H9 (cell line): ENCODE data around the gene SLC9A9. TPM values are rescaled to one million over a fixed set of nuclear protein-coding genes. Genes with fewer than 3 reads are reported as not detected.

ENCODE experiments used
- DNase-seq: peaks from one replicate; pipeline ENCODE4 v3.0.0-alpha.2; 2017
- H2AFZ ChIP-seq: one replicate; pipeline ENCODE4 v1.6.1; 2013; ENCODE audit warnings: mild to moderate bottlenecking, low read length, control low read depth, moderate library complexity
- H2AK5ac ChIP-seq: 2 replicates; pipeline ENCODE4 v1.6.1; 2013; ENCODE audit warnings: low read length, control low read depth, mixed read lengths; ENCODE audit not compliant: insufficient read length
- H2BK120ac ChIP-seq: one replicate; pipeline ENCODE4 v1.6.1; 2013; ENCODE audit warnings: low read depth, mild to moderate bottlenecking, low read length, control low read depth, inconsistent platforms; ENCODE audit not compliant: poor library complexity, severe bottlenecking
- H2BK12ac ChIP-seq: 2 replicates; pipeline ENCODE4 v1.6.1; 2013; ENCODE audit warnings: low read length, control low read depth, mixed read lengths, low read depth; ENCODE audit not compliant: insufficient read length
- H2BK15ac ChIP-seq: 2 replicates; pipeline ENCODE4 v1.6.1; 2013; ENCODE audit warnings: low read depth, low read length, control low read depth
- H2BK20ac ChIP-seq: one replicate; pipeline ENCODE4 v1.6.1; 2013; ENCODE audit warnings: low read depth, mild to moderate bottlenecking, low read length, control low read depth, inconsistent platforms; ENCODE audit not compliant: poor library complexity, severe bottlenecking
- H2BK5ac ChIP-seq: 2 replicates; pipeline ENCODE4 v1.6.1; 2013; ENCODE audit warnings: low read length, control low read depth, mixed read lengths; ENCODE audit not compliant: insufficient read length
- H3K14ac ChIP-seq: 2 replicates; pipeline ENCODE4 v1.6.1; 2013; ENCODE audit warnings: low read length, control low read depth; ENCODE audit not compliant: insufficient read depth
- H3K18ac ChIP-seq: 2 replicates; pipeline ENCODE4 v1.6.1; 2013; ENCODE audit warnings: low read depth, mild to moderate bottlenecking, mixed read lengths, low read length, control low read depth; ENCODE audit not compliant: insufficient read length
- H3K23ac ChIP-seq: 2 replicates; pipeline ENCODE4 v1.6.1; 2013; ENCODE audit warnings: low read length, control low read depth, mixed read lengths, low read depth; ENCODE audit not compliant: insufficient read length
- H3K23me2 ChIP-seq: 2 replicates; pipeline ENCODE4 v1.6.1; 2013; ENCODE audit warnings: low read depth, mild to moderate bottlenecking, mixed read lengths, low read length, control low read depth; ENCODE audit not compliant: insufficient read length, poor library complexity, severe bottlenecking
- H3K27ac ChIP-seq: 2 replicates; pipeline ENCODE4 v1.5.1; 2013; ENCODE audit warnings: low read length, control low read depth, mixed read lengths, low read depth; ENCODE audit not compliant: insufficient read length
- H3K27me3 ChIP-seq: 2 replicates; pipeline ENCODE4 v1.6.1; 2013; ENCODE audit warnings: low read length, control low read depth, inconsistent platforms; ENCODE audit not compliant: insufficient read depth
- H3K4ac ChIP-seq: 2 replicates; pipeline ENCODE4 v1.6.1; 2013; ENCODE audit warnings: low read depth, mild to moderate bottlenecking, control low read depth, inconsistent platforms, low read length, moderate library complexity
- H3K4me1 ChIP-seq: 2 replicates; pipeline ENCODE4 v1.6.1; 2013; ENCODE audit warnings: low read length, control low read depth, inconsistent platforms; ENCODE audit not compliant: insufficient read depth
- H3K4me2 ChIP-seq: 2 replicates; pipeline ENCODE4 v1.6.1; 2013; ENCODE audit warnings: low read length, control low read depth, mixed read lengths; ENCODE audit not compliant: insufficient read length, insufficient read depth
- H3K56ac ChIP-seq: 2 replicates; pipeline ENCODE4 v1.6.1; 2013; ENCODE audit warnings: low read depth, mild to moderate bottlenecking, mixed read lengths, low read length, control low read depth; ENCODE audit not compliant: insufficient read length
- H3K79me1 ChIP-seq: 2 replicates; pipeline ENCODE4 v1.6.1; 2013; ENCODE audit warnings: low read depth, mild to moderate bottlenecking, moderate library complexity, low read length, control low read depth, inconsistent platforms; ENCODE audit not compliant: insufficient read depth, poor library complexity, severe bottlenecking
- H3K79me2 ChIP-seq: 2 replicates; pipeline ENCODE4 v1.6.1; 2013; ENCODE audit warnings: low read length, control low read depth, inconsistent platforms; ENCODE audit not compliant: insufficient read depth
- H3K9ac ChIP-seq: 2 replicates; pipeline ENCODE4 v1.6.1; 2013; ENCODE audit warnings: low read length, control low read depth, mixed read lengths; ENCODE audit not compliant: insufficient read length; ENCODE audit errors: extremely low read depth
- H3K9me3 ChIP-seq: one replicate; pipeline ENCODE4 v1.6.1; 2013; ENCODE audit warnings: low read depth, low read length, inconsistent platforms; ENCODE audit not compliant: control insufficient read depth
- H3T11ph ChIP-seq: one replicate; pipeline ENCODE4 v1.6.1; 2013; ENCODE audit warnings: mild to moderate bottlenecking, low read length, control low read depth, inconsistent platforms
- H4K20me1 ChIP-seq: one replicate; pipeline ENCODE4 v1.6.1; 2013; ENCODE audit not compliant: control insufficient read depth, insufficient read length, insufficient read depth
- H4K5ac ChIP-seq: 2 replicates; pipeline ENCODE4 v1.6.1; 2013; ENCODE audit warnings: low read depth, mild to moderate bottlenecking, mixed read lengths, low read length, control low read depth; ENCODE audit not compliant: insufficient read length
- H4K8ac ChIP-seq: replicated peaks from 2 replicates; pipeline ENCODE4 v1.6.1; 2013; ENCODE audit warnings: low read length, control low read depth, mixed read lengths, low read depth; ENCODE audit not compliant: insufficient read length
- H4K91ac ChIP-seq: 2 replicates; pipeline ENCODE4 v1.6.1; 2013; ENCODE audit warnings: low read depth, mild to moderate bottlenecking, moderate library complexity, mixed read lengths, low read length, control low read depth; ENCODE audit not compliant: insufficient read length
- H3K27ac Mint-ChIP-seq, 3 experiments: 2 replicates in 2 of 3; 3 replicates in 1 of 3; pipeline ENCODE4 v1.8.0; 2020 to 2021; ENCODE audit warnings: mixed read lengths in 3 of 3, mild to moderate bottlenecking in 1 of 3, moderate library complexity in 1 of 3
- H3K27me3 Mint-ChIP-seq: 2 replicates; pipeline ENCODE4 v1.8.0; 2021; ENCODE audit warnings: low read depth, mild to moderate bottlenecking, moderate library complexity, mixed read lengths
- H3K36me3 Mint-ChIP-seq, 3 experiments: 2 replicates in 2 of 3; 3 replicates in 1 of 3; pipeline ENCODE4 v1.8.0; 2020 to 2021; ENCODE audit warnings: low read depth in 3 of 3, mixed read lengths in 3 of 3; ENCODE audit not compliant: insufficient read depth in 1 of 3
- H3K4me1 Mint-ChIP-seq, 2 experiments: 2 replicates each; pipeline ENCODE4 v1.8.0; 2020; ENCODE audit warnings: mixed read lengths in 2 of 2
- H3K4me3 Mint-ChIP-seq, 2 experiments: 2 replicates in 1 of 2; 3 replicates in 1 of 2; pipeline ENCODE4 v1.8.0; 2020 to 2021; ENCODE audit warnings: mild to moderate bottlenecking in 2 of 2, mixed read lengths in 2 of 2, moderate library complexity in 1 of 2
- H3K9me3 Mint-ChIP-seq, 2 experiments: 2 replicates in 1 of 2; 3 replicates in 1 of 2; pipeline ENCODE4 v1.8.0; 2020; ENCODE audit warnings: mild to moderate bottlenecking in 2 of 2, mixed read lengths in 2 of 2, moderate library complexity in 1 of 2
- WGBS: extraction: QIAGEN DNeasy Blood & Tissue Kit; methylation state at CpG from one replicate; pipeline ENCODE4 v1.1.7; 2013; ENCODE audit warnings: missing lambda C conversion rate, low lambda C conversion rate, mixed read lengths; ENCODE audit not compliant: insufficient read length; ENCODE audit errors: extremely low coverage; 5-methylcytosine and 5-hydroxymethylcytosine counted together
- total RNA-seq: library from RNA; stranded (reverse); gene quantifications from 2 replicates; pipeline ENCODE4 v1.2.1, GENCODE V29; 2021
- TF ChIP-seq, protein P1 (sequence below): fragments of 200-600 bp; sonication (generic); conservative IDR thresholded peaks from 3 replicates; pipeline ENCODE4 v1.8.0; 2021; ENCODE audit warnings: antibody characterized with exemption, mild to moderate bottlenecking

Gene SLC9A9
- total RNA-seq, 1 experiment from 2014 or later = 0.35 TPM

DNA sequence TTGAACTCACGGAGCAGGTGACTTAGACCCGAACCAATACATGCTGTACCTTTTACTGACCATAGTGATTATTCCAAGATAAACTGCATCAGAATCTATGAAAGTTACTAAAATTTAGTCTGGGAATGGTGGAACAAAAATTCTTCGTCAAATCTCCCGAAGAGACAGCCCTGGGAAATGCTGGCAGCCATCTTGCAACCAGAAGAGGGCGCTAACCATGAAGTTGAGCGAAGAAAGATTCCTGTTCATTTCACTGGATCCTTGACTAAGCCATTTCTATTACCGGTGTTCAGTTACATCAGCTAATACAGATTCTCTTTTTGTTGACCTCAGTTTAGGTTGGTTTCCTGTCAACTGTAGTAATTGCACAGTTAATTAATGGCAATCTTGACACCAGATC is 199.6 kb downstream of the SLC9A9 start:
- H2AFZ ChIP-seq = no peak overlapping the region
- no peaks in the 10 kb centered on the region for H3K79me1 ChIP-seq
- WGBS = no CpG with 5 or more reads among the region's 7 CpGs
- no peak overlapping the region for H3K27ac ChIP-seq
- H3K79me2 ChIP-seq = no peaks in the 10 kb centered on the region
- Mint-ChIP-seq H3K4me1 (peaks cover 3 to 7% of the 10 kb centered on the region in 2 experiments), H3K27ac (no peak overlapping the region), H3K4me3 (no peak overlapping the region), H3K36me3 (no peaks in the 10 kb centered on the region), H3K27me3 (no peaks in the 10 kb centered on the region), H3K9me3 (no peaks in the 10 kb centered on the region)
- no peaks in the 10 kb centered on the region for H3K9me3 ChIP-seq
- H3K27me3 ChIP-seq = no peaks in the 10 kb centered on the region
- H2BK5ac ChIP-seq = no peak overlapping the region
- H3K4me1 ChIP-seq = no peaks in the 10 kb centered on the region; the same call in 1 of the 2 replicates
- H4K5ac ChIP-seq = no peak overlapping the region
- no peaks in the 10 kb centered on the region for H3K23me2 ChIP-seq
- TF ChIP-seq, protein P1, sequence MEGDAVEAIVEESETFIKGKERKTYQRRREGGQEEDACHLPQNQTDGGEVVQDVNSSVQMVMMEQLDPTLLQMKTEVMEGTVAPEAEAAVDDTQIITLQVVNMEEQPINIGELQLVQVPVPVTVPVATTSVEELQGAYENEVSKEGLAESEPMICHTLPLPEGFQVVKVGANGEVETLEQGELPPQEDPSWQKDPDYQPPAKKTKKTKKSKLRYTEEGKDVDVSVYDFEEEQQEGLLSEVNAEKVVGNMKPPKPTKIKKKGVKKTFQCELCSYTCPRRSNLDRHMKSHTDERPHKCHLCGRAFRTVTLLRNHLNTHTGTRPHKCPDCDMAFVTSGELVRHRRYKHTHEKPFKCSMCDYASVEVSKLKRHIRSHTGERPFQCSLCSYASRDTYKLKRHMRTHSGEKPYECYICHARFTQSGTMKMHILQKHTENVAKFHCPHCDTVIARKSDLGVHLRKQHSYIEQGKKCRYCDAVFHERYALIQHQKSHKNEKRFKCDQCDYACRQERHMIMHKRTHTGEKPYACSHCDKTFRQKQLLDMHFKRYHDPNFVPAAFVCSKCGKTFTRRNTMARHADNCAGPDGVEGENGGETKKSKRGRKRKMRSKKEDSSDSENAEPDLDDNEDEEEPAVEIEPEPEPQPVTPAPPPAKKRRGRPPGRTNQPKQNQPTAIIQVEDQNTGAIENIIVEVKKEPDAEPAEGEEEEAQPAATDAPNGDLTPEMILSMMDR = peak; percentile 89
- H4K20me1 ChIP-seq = no peaks in the 10 kb centered on the region
- no peak overlapping the region for H2AK5ac ChIP-seq
- H4K8ac ChIP-seq = no peak overlapping the region
- no peak overlapping the region for H3K14ac ChIP-seq
- H2BK12ac ChIP-seq = no peak overlapping the region
- no peak overlapping the region for H3K18ac ChIP-seq
- H3K9ac ChIP-seq = no peak overlapping the region
- peak; percentile 40 for DNase-seq
- H3K4me2 ChIP-seq = no peak overlapping the region
- no peak overlapping the region for H3K56ac ChIP-seq
- H3K23ac ChIP-seq = no peak overlapping the region
- H2BK15ac ChIP-seq = no peak overlapping the region
- H4K91ac ChIP-seq = no peak overlapping the region
- H2BK120ac ChIP-seq = no peak overlapping the region
- H3T11ph ChIP-seq = no peak overlapping the region
- H3K4ac ChIP-seq = no peak overlapping the region
- H2BK20ac ChIP-seq = no peak overlapping the region
